SIG-M5 treated with dmso at 0.1 percent for 504 hours (cell line): Measurements from ENCODE around the gene RBM4B.

Source experiments
- DNase-seq: peaks from one replicate; lab custom pipeline; 2025; ENCODE audit not compliant: unreplicated experiment; lab: John Stamatoyannopoulos, UW

Gene RBM4B

GRCh38 chr11:66707486-66707885 lies 29.8 kb upstream of the RBM4B start:
- no peak for DNase-seq

GRCh38 chr11:66706989-66707388 lies 29.3 kb upstream of the RBM4B start:
- no peak for DNase-seq

- DNase-seq = no peak
Observed at GRCh38 chr11:66705587-66706335, 28.1 kb upstream of the RBM4B start.

GRCh38 chr11:66704659-66705360 lies 27.1 kb upstream of the RBM4B start:
- no peak for DNase-seq

GRCh38 chr11:66701432-66702240 lies 23.9 kb upstream of the RBM4B start:
- no peak for DNase-seq

GRCh38 chr11:66700742-66701141 lies 23.1 kb upstream of the RBM4B start:
- DNase-seq = no peak

GRCh38 chr11:66700337-66700736 lies 22.6 kb upstream of the RBM4B start:
- DNase-seq = no peak

GRCh38 chr11:66698491-66698890 lies 20.8 kb upstream of the RBM4B start:
- no peak for DNase-seq

- no peak for DNase-seq
Observed at GRCh38 chr11:66697988-66698387, 20.3 kb upstream of the RBM4B start.

GRCh38 chr11:66696146-66696545 lies 18.5 kb upstream of the RBM4B start:
- no peak for DNase-seq

GRCh38 chr11:66694732-66695207 lies 17.1 kb upstream of the RBM4B start:
- peak; percentile 90 for DNase-seq

GRCh38 chr11:66694056-66694410 lies 16.3 kb upstream of the RBM4B start:
- no peak for DNase-seq

- DNase-seq = no peak
Observed at GRCh38 chr11:66693356-66694055, 15.8 kb upstream of the RBM4B start.

GRCh38 chr11:66692871-66693331 lies 15.2 kb upstream of the RBM4B start:
- DNase-seq = no peak

GRCh38 chr11:66692446-66692845 lies 14.8 kb upstream of the RBM4B start:
- DNase-seq = no peak

GRCh38 chr11:66691311-66691980 lies 13.8 kb upstream of the RBM4B start:
- DNase-seq = no peak

- no peak for DNase-seq
Observed at GRCh38 chr11:66689661-66690590, 12.2 kb upstream of the RBM4B start.

GRCh38 chr11:66688561-66689534 lies 11.2 kb upstream of the RBM4B start:
- DNase-seq = no peak
